GM12864 (cell line): ENCODE measurements around the gene ZNF222.

ENCODE experiments used
- DNase-seq: peaks from one replicate; pipeline ENCODE4 v3.0.0-alpha.2; 2011; ENCODE audit warnings: low read depth
- H3K4me3 ChIP-seq: 2 replicates; pipeline ENCODE4 v1.5.1; 2011; ENCODE audit warnings: mild to moderate bottlenecking, low read depth, low read length, control low read depth
- TF ChIP-seq, protein P1 (sequence below): IDR thresholded peaks from 2 replicates; pipeline ENCODE4 v1.5.1; 2011; ENCODE audit warnings: low read depth, mild to moderate bottlenecking, moderate library complexity, low read length, control low read depth, inconsistent platforms; ENCODE audit errors: missing control alignments

ZNF222 gene

DNA sequence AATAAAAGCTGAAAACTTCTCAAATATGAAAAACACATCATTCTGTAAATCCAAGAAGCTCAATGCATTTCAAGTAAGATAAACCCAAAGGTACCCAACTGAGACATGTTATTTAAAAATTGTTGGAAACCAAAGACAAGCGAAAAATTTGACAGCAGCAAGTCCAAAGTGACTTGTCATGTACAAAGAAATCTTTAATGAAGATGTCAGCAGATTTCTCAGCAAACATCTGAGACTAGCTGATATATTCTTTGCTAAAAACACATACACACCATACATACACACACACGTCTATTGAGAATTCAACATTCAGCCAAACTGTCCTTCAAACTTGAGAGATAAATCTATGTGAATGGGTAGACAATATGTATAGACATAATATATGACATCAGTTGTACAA is 5.7 kb upstream of the ZNF222 start:
- TF ChIP-seq, protein P1, sequence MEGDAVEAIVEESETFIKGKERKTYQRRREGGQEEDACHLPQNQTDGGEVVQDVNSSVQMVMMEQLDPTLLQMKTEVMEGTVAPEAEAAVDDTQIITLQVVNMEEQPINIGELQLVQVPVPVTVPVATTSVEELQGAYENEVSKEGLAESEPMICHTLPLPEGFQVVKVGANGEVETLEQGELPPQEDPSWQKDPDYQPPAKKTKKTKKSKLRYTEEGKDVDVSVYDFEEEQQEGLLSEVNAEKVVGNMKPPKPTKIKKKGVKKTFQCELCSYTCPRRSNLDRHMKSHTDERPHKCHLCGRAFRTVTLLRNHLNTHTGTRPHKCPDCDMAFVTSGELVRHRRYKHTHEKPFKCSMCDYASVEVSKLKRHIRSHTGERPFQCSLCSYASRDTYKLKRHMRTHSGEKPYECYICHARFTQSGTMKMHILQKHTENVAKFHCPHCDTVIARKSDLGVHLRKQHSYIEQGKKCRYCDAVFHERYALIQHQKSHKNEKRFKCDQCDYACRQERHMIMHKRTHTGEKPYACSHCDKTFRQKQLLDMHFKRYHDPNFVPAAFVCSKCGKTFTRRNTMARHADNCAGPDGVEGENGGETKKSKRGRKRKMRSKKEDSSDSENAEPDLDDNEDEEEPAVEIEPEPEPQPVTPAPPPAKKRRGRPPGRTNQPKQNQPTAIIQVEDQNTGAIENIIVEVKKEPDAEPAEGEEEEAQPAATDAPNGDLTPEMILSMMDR: no peak
- no peak for DNase-seq
- no peak overlapping the region for H3K4me3 ChIP-seq

DNA sequence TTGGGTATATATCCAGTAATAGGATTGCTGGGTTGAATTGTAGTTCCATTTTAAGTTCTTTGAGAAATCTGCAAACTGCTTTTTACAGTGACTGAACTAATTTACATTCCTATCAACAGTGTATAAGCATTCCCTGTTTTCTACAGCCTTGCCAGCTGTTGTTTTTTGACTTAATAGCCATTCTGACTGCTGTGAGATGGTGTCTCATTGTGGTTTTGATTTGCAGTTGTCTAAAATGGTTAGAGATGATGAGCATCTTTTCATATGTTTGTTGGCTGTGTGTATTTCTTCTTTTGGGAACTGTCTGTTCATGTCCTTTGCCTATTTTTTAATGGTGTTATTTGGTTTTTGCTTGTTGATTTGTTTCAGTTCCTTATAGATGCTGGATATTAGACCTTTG is 4.0 kb upstream of the ZNF222 start:
- H3K4me3 ChIP-seq: no peak overlapping the region
- TF ChIP-seq, protein P1: no peak
- DNase-seq: no peak

DNA sequence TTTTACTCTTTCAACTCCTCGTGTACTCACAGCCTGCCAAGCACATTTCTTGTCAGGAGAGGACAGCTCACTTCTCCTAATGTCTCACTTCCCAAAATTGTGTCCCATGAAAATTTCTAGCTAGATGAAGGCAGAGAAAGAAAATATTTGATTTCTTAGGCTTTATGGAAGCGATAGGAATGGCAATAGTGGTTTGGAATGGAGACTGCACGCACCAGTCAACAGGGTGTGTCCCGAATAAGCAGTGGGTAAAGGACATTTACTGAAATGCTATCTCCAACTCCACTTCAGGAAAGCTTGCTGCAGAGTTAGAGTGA is 321 bp upstream of the ZNF222 start:
- TF ChIP-seq, protein P1: no peak
- peak overlapping the region; percentile 72; the same call in 1 of the 2 replicates for H3K4me3 ChIP-seq
- no peak for DNase-seq

DNA sequence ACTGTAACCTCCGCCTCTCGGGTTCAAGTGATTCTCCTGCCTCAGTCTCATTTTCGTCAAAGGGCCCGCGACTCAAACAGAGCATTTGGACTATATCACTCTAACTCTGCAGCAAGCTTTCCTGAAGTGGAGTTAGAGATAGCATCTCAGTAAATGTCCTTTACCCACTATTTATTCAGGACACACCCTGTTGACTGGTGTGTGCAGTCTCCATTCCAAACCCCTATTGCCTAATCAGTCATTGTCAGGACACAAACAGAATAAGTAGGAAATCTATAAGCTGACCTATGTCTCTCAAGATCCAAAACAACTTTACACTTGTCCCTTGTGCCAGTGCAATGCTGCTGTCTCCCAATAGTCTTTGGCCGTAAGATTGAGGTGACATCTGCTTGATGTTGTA is 1.4 kb downstream of the ZNF222 start:
- no peak overlapping the region for H3K4me3 ChIP-seq
- no peak for DNase-seq
- TF ChIP-seq, protein P1: no peak

DNA sequence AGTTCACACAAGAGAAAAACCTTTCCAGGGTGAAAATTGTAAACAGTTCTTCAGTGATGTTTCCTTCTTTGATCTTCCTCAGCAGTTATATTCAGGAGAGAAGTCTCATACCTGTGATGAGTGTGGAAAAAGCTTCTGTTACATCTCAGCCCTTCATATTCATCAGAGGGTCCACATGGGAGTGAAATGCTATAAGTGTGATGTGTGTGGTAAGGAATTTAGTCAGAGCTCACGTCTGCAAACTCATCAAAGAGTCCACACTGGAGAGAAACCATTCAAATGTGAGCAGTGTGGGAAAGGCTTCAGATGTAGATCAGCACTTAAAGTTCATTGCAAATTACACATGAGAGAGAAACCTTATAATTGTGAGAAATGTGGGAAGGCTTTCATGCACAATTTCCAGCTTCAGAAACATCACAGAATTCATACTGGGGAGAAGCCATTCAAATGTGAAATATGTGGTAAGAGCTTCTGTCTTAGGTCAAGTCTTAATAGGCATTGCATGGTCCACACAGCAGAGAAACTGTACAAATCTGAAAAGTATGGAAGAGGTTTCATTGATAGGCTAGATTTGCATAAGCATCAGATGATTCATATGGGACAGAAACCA is 6.9 kb downstream of the ZNF222 start:
- TF ChIP-seq, protein P1: no peak
- no peak overlapping the region for H3K4me3 ChIP-seq
- DNase-seq: no peak

DNA sequence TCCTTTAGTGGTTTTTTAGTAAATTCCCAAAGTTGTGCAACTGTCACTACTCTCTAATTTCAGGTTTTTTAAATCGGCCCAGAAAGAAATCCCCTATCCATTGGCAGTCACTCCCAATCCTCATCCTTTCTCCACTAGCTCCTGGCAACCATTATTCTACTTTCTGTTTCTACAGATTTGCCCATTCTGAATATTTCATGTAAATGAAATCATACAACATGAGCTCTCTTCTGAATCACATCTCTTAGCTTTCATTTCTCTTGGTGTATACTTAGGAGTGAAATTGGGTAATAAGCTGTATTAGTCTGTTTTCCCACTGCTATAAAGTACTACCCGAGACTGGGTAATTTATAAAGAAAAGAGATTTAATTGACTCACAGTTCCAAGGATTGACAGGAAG is 17.0 kb downstream of the ZNF222 start:
- no peak overlapping the region for H3K4me3 ChIP-seq
- DNase-seq: no peak
- TF ChIP-seq, protein P1: no peak
